SK-N-SH treated with all-trans-retinoic acid at 6 μM for 48 hours (cell line): ENCODE results near the gene NET1.

Experiments used
- ATAC-seq: fragments of 200-7000 bp; cut with Tn5 transposase; 3 replicates; pipeline ENCODE4 v1.9.1; 2020; ENCODE audit warnings: mild to moderate bottlenecking, moderate library complexity
- BACH2 ChIP-seq: fragments of 250-450 bp; sonication (Bioruptor Pico); IDR thresholded peaks from 2 replicates; pipeline ENCODE4 v1.9.0; 2021; ENCODE audit warnings: mild to moderate bottlenecking, borderline replicate concordance
- CSDC2 ChIP-seq: fragments of 250-450 bp; sonication (Bioruptor Pico); IDR thresholded peaks from 2 replicates; pipeline ENCODE4 v1.5.0; 2020; ENCODE audit warnings: mild to moderate bottlenecking, moderate library complexity
- ESRRG ChIP-seq: fragments of 250-450 bp; sonication (Bioruptor Pico); IDR thresholded peaks from 2 replicates; pipeline ENCODE4 v1.6.1; 2021; ENCODE audit warnings: mild to moderate bottlenecking
- GLIS3 ChIP-seq: fragments of 250-450 bp; sonication (Bioruptor Pico); IDR thresholded peaks from 2 replicates; pipeline ENCODE4 v1.5.0; 2020; ENCODE audit warnings: mild to moderate bottlenecking, moderate library complexity
- ISL1 ChIP-seq: fragments of 250-450 bp; sonication (Bioruptor Pico); IDR thresholded peaks from 2 replicates; pipeline ENCODE4 v2.1.2; 2022; ENCODE audit warnings: mild to moderate bottlenecking, moderate library complexity
- OSR1 ChIP-seq: fragments of 250-450 bp; sonication (Bioruptor Pico); IDR thresholded peaks from 2 replicates; pipeline ENCODE4 v1.8.0; 2022; ENCODE audit warnings: moderate library complexity, mild to moderate bottlenecking, inconsistent platforms
- PPARA ChIP-seq: fragments of 250-450 bp; sonication (Bioruptor Pico); IDR thresholded peaks from 2 replicates; pipeline ENCODE4 v1.5.0; 2020; ENCODE audit warnings: mild to moderate bottlenecking, borderline replicate concordance
- RARB ChIP-seq: fragments of 250-450 bp; sonication (Bioruptor Pico); IDR thresholded peaks from 2 replicates; pipeline ENCODE4 v1.8.0; 2021; ENCODE audit warnings: mild to moderate bottlenecking, moderate library complexity
- SNAI2 ChIP-seq: fragments of 250-450 bp; sonication (Bioruptor Pico); IDR thresholded peaks from 2 replicates; pipeline ENCODE4 v1.5.0; 2020; ENCODE audit warnings: mild to moderate bottlenecking, moderate library complexity
- TCF4 ChIP-seq: fragments of 250-450 bp; sonication (Bioruptor Pico); IDR thresholded peaks from 2 replicates; pipeline ENCODE4 v1.8.0; 2021; ENCODE audit warnings: mild to moderate bottlenecking, moderate library complexity, borderline replicate concordance
- TOX ChIP-seq: fragments of 250-450 bp; sonication (Bioruptor Pico); IDR thresholded peaks from 2 replicates; pipeline ENCODE4 v1.8.0; 2021; ENCODE audit warnings: mild to moderate bottlenecking, moderate library complexity, borderline replicate concordance
- ZC3H10 ChIP-seq: fragments of 250-450 bp; sonication (Bioruptor Pico); IDR thresholded peaks from 2 replicates; pipeline ENCODE4 v1.5.1; 2021; ENCODE audit warnings: mild to moderate bottlenecking, moderate library complexity
- ZFP3 ChIP-seq: fragments of 250-450 bp; sonication (Bioruptor Pico); IDR thresholded peaks from 2 replicates; pipeline ENCODE4 v1.5.0; 2020; ENCODE audit warnings: mild to moderate bottlenecking, moderate library complexity
- ZFP30 ChIP-seq: fragments of 450-650 bp; formaldehyde crosslinking; IDR thresholded peaks from 2 replicates; pipeline ENCODE4 v1.5.0; 2022; ENCODE audit warnings: mild to moderate bottlenecking, moderate library complexity
- ZNF70 ChIP-seq: fragments of 450-650 bp; formaldehyde crosslinking; IDR thresholded peaks from 2 replicates; pipeline ENCODE4 v1.5.0; 2020; ENCODE audit warnings: mild to moderate bottlenecking, moderate library complexity
- TF ChIP-seq, protein P1 (sequence below): fragments of 250-450 bp; sonication (Bioruptor Pico); IDR thresholded peaks from 2 replicates; pipeline ENCODE4 v1.8.0; 2021; ENCODE audit warnings: low read depth, mild to moderate bottlenecking, moderate library complexity, borderline replicate concordance
- TF ChIP-seq, protein P2 (sequence below): fragments of 250-450 bp; sonication (Bioruptor Pico); IDR thresholded peaks from 2 replicates; pipeline ENCODE4 v1.5.0; 2020; ENCODE audit warnings: mild to moderate bottlenecking, moderate library complexity
- TF ChIP-seq, protein P3 (sequence below): fragments of 250-450 bp; sonication (Bioruptor Pico); IDR thresholded peaks from 2 replicates; pipeline ENCODE4 v1.5.1; 2020; ENCODE audit warnings: low read depth, mild to moderate bottlenecking, moderate library complexity
- TF ChIP-seq, protein P4 (sequence below): fragments of 250-450 bp; sonication (Bioruptor Pico); IDR thresholded peaks from 2 replicates; pipeline ENCODE4 v1.5.1; 2021; ENCODE audit warnings: mild to moderate bottlenecking, moderate library complexity

The NET1 gene

DNA sequence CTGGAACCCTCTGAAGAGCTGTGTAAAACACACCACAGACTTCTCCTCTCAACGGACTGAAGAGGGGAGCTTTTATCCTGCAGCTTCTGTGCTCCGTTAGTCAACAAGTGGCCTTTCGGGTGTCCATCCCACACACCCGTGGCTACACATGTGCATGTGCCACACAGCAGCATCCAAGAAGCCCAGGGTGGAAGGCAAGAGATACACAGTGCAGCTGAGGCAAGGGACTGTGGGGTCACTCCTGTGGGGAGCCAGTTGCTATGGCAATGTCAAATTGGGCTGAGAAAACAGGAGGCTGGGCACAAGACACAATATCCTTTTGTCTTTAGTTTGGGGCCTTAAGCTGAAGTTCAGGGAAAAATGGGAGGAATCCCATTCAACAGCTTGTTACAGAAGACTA lies 28.7 kb downstream of the NET1 start:
- ATAC-seq, result no peak
- TF ChIP-seq, protein P1, sequence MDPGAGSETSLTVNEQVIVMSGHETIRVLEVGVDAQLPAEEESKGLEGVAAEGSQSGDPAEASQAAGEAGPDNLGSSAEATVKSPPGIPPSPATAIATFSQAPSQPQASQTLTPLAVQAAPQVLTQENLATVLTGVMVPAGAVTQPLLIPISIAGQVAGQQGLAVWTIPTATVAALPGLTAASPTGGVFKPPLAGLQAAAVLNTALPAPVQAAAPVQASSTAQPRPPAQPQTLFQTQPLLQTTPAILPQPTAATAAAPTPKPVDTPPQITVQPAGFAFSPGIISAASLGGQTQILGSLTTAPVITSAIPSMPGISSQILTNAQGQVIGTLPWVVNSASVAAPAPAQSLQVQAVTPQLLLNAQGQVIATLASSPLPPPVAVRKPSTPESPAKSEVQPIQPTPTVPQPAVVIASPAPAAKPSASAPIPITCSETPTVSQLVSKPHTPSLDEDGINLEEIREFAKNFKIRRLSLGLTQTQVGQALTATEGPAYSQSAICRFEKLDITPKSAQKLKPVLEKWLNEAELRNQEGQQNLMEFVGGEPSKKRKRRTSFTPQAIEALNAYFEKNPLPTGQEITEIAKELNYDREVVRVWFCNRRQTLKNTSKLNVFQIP, result no peak
- TF ChIP-seq RARB (CRISPR knock-in tag) (no peak), TCF4 (CRISPR knock-in tag) (no peak), ZFP30 (CRISPR knock-in tag) (no peak), BACH2 (CRISPR knock-in tag) (no peak), ZNF70 (CRISPR knock-in tag) (no peak), ZC3H10 (CRISPR knock-in tag) (no peak), GLIS3 (no peak), SNAI2 (CRISPR knock-in tag) (no peak), OSR1 (CRISPR knock-in tag) (no peak), ZFP3 (CRISPR knock-in tag) (no peak), ESRRG (CRISPR knock-in tag) (no peak)
- TF ChIP-seq, protein P2, sequence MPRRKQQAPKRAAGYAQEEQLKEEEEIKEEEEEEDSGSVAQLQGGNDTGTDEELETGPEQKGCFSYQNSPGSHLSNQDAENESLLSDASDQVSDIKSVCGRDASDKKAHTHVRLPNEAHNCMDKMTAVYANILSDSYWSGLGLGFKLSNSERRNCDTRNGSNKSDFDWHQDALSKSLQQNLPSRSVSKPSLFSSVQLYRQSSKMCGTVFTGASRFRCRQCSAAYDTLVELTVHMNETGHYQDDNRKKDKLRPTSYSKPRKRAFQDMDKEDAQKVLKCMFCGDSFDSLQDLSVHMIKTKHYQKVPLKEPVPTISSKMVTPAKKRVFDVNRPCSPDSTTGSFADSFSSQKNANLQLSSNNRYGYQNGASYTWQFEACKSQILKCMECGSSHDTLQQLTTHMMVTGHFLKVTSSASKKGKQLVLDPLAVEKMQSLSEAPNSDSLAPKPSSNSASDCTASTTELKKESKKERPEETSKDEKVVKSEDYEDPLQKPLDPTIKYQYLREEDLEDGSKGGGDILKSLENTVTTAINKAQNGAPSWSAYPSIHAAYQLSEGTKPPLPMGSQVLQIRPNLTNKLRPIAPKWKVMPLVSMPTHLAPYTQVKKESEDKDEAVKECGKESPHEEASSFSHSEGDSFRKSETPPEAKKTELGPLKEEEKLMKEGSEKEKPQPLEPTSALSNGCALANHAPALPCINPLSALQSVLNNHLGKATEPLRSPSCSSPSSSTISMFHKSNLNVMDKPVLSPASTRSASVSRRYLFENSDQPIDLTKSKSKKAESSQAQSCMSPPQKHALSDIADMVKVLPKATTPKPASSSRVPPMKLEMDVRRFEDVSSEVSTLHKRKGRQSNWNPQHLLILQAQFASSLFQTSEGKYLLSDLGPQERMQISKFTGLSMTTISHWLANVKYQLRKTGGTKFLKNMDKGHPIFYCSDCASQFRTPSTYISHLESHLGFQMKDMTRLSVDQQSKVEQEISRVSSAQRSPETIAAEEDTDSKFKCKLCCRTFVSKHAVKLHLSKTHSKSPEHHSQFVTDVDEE (CRISPR knock-in tag), result no peak
- TF ChIP-seq, protein P3, sequence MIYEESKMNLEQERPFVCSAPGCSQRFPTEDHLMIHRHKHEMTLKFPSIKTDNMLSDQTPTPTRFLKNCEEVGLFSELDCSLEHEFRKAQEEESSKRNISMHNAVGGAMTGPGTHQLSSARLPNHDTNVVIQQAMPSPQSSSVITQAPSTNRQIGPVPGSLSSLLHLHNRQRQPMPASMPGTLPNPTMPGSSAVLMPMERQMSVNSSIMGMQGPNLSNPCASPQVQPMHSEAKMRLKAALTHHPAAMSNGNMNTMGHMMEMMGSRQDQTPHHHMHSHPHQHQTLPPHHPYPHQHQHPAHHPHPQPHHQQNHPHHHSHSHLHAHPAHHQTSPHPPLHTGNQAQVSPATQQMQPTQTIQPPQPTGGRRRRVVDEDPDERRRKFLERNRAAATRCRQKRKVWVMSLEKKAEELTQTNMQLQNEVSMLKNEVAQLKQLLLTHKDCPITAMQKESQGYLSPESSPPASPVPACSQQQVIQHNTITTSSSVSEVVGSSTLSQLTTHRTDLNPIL, result no peak

DNA sequence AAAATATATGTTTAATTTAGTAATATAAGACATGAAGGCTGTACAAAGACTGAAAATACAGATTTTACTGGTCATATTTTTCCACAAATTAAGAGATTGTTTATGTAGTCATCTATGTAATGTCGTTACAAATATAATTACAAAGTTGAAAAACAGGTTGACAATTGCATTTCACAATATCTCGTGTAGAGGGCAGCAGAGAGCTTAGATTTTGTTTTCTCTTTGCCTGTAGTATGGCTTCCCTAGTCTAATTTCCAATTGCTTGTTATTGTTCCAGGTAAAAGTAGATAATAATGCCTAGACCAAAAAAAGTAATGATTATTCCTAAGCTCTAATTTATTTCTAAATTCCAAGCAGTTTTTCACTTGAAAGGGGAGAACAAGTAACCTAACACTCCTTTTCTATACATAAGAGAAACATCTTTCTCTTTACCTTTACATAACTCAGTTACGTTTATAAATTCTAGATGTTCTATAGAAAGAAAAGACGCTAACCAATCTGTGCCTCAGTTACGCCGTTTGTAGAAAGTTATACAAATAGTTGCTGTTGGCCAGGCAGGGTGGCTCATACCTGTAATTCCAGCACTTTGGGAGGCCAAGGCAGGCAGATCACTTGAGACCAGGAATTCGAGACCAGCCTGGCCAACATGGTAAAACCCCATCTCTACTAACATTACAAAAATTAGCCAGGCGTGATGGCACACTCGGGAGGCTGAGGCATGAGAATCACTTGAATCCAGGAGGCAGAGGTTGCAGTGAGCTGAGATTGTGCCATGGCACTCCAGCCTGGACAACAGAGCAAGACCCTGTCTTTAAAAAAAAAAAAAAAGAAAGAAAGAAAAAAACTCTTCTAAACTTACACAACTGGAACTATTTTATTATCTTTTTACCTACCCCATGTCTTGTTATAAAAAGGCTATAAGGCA lies 30.0 kb downstream of the NET1 start:
- ATAC-seq, result peak; percentile 71; the same call in 2 of the 3 replicates
- TF ChIP-seq TOX (CRISPR knock-in tag), result no peak
- TF ChIP-seq, protein P4, sequence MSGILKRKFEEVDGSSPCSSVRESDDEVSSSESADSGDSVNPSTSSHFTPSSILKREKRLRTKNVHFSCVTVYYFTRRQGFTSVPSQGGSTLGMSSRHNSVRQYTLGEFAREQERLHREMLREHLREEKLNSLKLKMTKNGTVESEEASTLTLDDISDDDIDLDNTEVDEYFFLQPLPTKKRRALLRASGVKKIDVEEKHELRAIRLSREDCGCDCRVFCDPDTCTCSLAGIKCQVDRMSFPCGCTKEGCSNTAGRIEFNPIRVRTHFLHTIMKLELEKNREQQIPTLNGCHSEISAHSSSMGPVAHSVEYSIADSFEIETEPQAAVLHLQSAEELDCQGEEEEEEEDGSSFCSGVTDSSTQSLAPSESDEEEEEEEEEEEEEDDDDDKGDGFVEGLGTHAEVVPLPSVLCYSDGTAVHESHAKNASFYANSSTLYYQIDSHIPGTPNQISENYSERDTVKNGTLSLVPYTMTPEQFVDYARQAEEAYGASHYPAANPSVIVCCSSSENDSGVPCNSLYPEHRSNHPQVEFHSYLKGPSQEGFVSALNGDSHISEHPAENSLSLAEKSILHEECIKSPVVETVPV, result no peak
- TF ChIP-seq RARB (CRISPR knock-in tag), result no peak
- no peak for TF ChIP-seq SNAI2 (CRISPR knock-in tag)
- TF ChIP-seq ZNF70 (CRISPR knock-in tag), result no peak
- TF ChIP-seq BACH2 (CRISPR knock-in tag), result no peak
- TF ChIP-seq ESRRG (CRISPR knock-in tag), result no peak
- TF ChIP-seq ZFP3 (CRISPR knock-in tag), result no peak
- TF ChIP-seq ZFP30 (CRISPR knock-in tag), result no peak
- no peak for TF ChIP-seq OSR1 (CRISPR knock-in tag)
- TF ChIP-seq CSDC2 (CRISPR knock-in tag), result no peak
- TF ChIP-seq, protein P3, result no peak
- no peak for TF ChIP-seq GLIS3
- no peak for TF ChIP-seq ISL1 (CRISPR knock-in tag)
- TF ChIP-seq, all 23 proteins: peak for 0

DNA sequence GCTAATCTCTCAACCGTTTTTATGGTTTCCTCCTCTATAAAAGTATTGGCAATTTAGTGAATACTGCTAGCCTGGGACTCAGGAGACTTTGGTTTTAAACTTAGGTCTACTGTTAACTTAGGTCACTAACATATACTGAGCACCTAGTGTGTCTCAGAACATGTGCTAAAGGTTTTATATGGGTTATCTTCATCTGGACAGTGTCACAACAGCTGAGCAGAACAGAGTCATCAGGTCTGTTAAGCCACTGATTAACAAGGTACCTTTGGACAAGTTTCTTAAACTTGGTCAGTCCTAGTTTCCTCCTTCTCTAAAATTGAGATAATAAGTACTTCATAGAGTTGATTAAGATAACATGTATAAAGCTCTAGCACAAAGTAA lies 30.6 kb downstream of the NET1 start:
- ATAC-seq, result no peak
- TF ChIP-seq ESRRG (CRISPR knock-in tag) (no peak), TCF4 (CRISPR knock-in tag) (no peak), ISL1 (CRISPR knock-in tag) (no peak), TOX (CRISPR knock-in tag) (no peak), PPARA (CRISPR knock-in tag) (no peak), BACH2 (CRISPR knock-in tag) (no peak), SNAI2 (CRISPR knock-in tag) (no peak), OSR1 (CRISPR knock-in tag) (no peak)
- TF ChIP-seq, protein P1, result no peak
- TF ChIP-seq, protein P4, result no peak
- TF ChIP-seq, protein P3, result no peak
